ENCODE results near the gene TOX4. TPM values are rescaled to one million over a fixed set of nuclear protein-coding genes. Genes with fewer than 3 reads are reported as not detected.

The TOX4 gene
- total RNA-seq, 1 donor from 2014 or later = 61.1 TPM

DNA sequence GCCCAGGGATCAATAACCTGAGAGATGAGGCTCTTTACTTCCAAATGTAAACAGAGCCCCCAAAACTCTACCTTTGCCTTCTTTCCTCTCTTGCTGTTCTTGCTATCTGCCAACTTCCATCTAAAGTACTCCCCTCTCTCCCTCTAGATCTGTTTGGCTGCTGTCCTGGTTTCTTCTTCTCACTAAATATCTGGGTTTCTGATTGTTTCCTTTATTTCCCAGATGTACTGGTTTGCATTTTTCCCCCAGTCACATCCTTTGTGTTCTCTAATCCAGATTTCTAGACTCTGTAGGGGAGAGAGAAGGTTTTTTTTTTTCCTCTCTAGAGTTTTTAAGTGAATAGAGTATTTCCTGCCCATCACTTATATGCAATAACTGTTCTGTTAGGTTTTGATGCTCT is 56.3 kb downstream of the TOX4 start:
- DNase-seq (ENCODE audit: low spot score in 2 of 2, unreplicated experiment in 2 of 2) = no peak
- peaks cover 18% of the 10 kb centered on the region for H3K4me1 Mint-ChIP-seq
- no peak overlapping the region for H3K4me3 Mint-ChIP-seq
- no peak for TF ChIP-seq CTCF (IDR thresholded peaks at IDR 0.05; ENCODE audit: unreplicated experiment)
- no peak overlapping the region for H3K27ac Mint-ChIP-seq
- no peaks in the 10 kb centered on the region for H3K36me3 Mint-ChIP-seq
- no peaks in the 10 kb centered on the region for H3K9me3 Mint-ChIP-seq
- peaks cover 28% of the 10 kb centered on the region for H3K27me3 Mint-ChIP-seq (ENCODE audit: low read depth)

GRCh38 chr14:21534576-21534975 is 57.6 kb downstream of the TOX4 start:
- DNase-seq (ENCODE audit: low spot score in 2 of 2, unreplicated experiment in 2 of 2) = no peak
- Mint-ChIP-seq H3K9me3 (no peaks in the 10 kb centered on the region), H3K36me3 (no peaks in the 10 kb centered on the region), H3K4me1 (peaks cover 16% of the 10 kb centered on the region), H3K27me3 (ENCODE audit: low read depth) (peaks cover 28% of the 10 kb centered on the region), H3K27ac (no peak overlapping the region), H3K4me3 (no peak overlapping the region)
- TF ChIP-seq CTCF (IDR thresholded peaks at IDR 0.05; ENCODE audit: unreplicated experiment) = no peak

- Mint-ChIP-seq H3K27me3 (ENCODE audit: low read depth) (peaks cover 28% of the 10 kb centered on the region), H3K4me3 (peak overlapping the region; percentile 84), H3K36me3 (no peaks in the 10 kb centered on the region), H3K27ac (peak overlapping the region; percentile 70), H3K9me3 (no peaks in the 10 kb centered on the region), H3K4me1 (peaks cover 15% of the 10 kb centered on the region)
- no peak for DNase-seq (ENCODE audit: low spot score in 2 of 2, unreplicated experiment in 2 of 2)
- no peak for TF ChIP-seq CTCF (IDR thresholded peaks at IDR 0.05; ENCODE audit: unreplicated experiment)
These were observed 58.8 kb downstream of the TOX4 start for GRCh38 chr14:21535545-21536417.

GRCh38 chr14:21536418-21537089 is 59.6 kb downstream of the TOX4 start:
- no peak for TF ChIP-seq CTCF (IDR thresholded peaks at IDR 0.05; ENCODE audit: unreplicated experiment)
- no peak for DNase-seq (ENCODE audit: low spot score in 2 of 2, unreplicated experiment in 2 of 2)
- Mint-ChIP-seq H3K4me3 (peak overlapping the region; percentile 84), H3K27me3 (ENCODE audit: low read depth) (peaks cover 28% of the 10 kb centered on the region), H3K27ac (peak overlapping the region; percentile 70), H3K4me1 (peaks cover 12% of the 10 kb centered on the region), H3K9me3 (no peaks in the 10 kb centered on the region), H3K36me3 (no peaks in the 10 kb centered on the region)

DNA sequence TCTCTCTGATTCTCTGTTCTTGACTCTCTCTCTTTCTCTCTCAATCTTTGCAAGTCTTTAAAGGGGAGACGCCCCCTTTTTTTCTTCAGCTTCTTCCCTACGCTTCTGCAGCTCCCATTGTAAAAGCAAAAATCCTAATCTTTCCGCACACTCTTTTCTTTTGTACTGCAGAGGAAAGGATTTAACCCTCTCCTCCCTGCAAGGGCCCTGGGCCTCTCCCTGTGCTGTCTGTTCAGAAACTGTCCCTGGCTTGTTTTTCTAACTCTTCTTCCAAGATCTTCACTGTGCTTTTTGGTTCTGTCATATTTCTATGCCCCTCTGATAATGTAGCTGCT is 60.1 kb downstream of the TOX4 start:
- H3K36me3 Mint-ChIP-seq = no peaks in the 10 kb centered on the region
- H3K27ac Mint-ChIP-seq = peak overlapping the region; percentile 37
- no peaks in the 10 kb centered on the region for H3K9me3 Mint-ChIP-seq
- peaks cover 28% of the 10 kb centered on the region for H3K27me3 Mint-ChIP-seq (ENCODE audit: low read depth)
- H3K4me1 Mint-ChIP-seq = peaks cover 12% of the 10 kb centered on the region
- TF ChIP-seq CTCF (IDR thresholded peaks at IDR 0.05; ENCODE audit: unreplicated experiment) = no peak
- no peak for DNase-seq (ENCODE audit: low spot score in 2 of 2, unreplicated experiment in 2 of 2)
- peak overlapping the region; percentile 84 for H3K4me3 Mint-ChIP-seq

Measured in mesothelial cell of epicardium (in vitro differentiated cells).